Measurements from ENCODE around the gene MEGF11.

Gene MEGF11

DNA sequence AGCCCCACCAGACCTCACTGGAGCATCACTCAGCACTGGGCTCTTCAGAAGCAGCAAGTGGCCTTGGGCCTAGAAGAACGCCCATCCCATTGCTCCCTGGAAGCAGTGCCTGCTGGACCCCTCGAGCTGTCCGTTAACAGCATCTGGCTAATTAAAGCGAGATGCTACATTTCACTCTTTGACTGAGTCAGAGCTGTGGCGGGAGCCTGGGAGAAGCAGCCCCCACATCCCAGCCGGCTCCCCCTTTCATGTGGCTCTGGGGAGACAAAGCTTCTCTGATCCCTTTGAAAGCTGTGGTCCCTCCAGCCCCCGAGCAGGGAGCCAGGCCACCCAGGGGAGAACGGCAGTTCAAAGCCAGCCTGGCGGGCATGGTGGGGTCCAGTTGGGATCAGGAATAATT, 103.7 kb downstream of the MEGF11 start:
- Mint-ChIP-seq H3K4me3 (no peak overlapping the region), H3K27me3 (peaks cover 85% of the 10 kb centered on the region), H3K36me3 (ENCODE audit: insufficient read depth) (peaks cover 3% of the 10 kb centered on the region), H3K4me1 (peaks cover 4% of the 10 kb centered on the region), H3K27ac (ENCODE audit: low read depth) (no peak overlapping the region), H3K9me3 (no peaks in the 10 kb centered on the region)
- ATAC-seq (replicated peaks; ENCODE audit: extremely low read depth, poor library complexity, severe bottlenecking) (no peak), DNase-seq (ENCODE audit: low spot score in 2 of 2) (no peak)

GRCh38 chr15:66148187-66148586, 105.4 kb downstream of the MEGF11 start:
- ATAC-seq (replicated peaks; ENCODE audit: extremely low read depth, poor library complexity, severe bottlenecking) (no peak), DNase-seq (ENCODE audit: low spot score in 2 of 2) (no peak)
- Mint-ChIP-seq H3K36me3 (ENCODE audit: insufficient read depth) (peaks cover 3% of the 10 kb centered on the region), H3K27ac (ENCODE audit: low read depth) (no peak overlapping the region), H3K4me3 (no peak overlapping the region), H3K27me3 (peaks cover 70% of the 10 kb centered on the region), H3K4me1 (peaks cover 4% of the 10 kb centered on the region), H3K9me3 (no peaks in the 10 kb centered on the region)

DNA sequence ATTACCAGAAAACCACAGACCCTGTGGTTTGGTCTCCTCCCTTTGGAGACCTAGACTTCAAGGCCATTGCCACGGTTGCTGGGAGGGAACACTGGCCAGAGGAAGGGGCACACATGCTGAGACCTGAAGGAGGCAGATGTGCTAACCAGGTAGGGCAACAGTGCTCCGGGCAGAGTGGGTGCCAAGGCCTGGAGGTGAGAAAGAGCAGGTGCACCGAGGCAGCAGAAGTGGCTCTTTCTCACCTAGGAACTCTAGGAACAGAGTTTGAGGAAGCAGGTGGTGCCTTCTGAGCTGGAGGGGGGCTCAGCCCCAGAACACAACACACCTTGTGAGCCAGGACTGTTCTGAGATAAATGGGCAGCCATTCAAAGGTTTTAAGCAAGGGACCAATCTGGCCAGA, 106.1 kb downstream of the MEGF11 start:
- Mint-ChIP-seq H3K36me3 (ENCODE audit: insufficient read depth) (peaks cover 3% of the 10 kb centered on the region), H3K27me3 (peaks cover 64% of the 10 kb centered on the region), H3K9me3 (no peaks in the 10 kb centered on the region), H3K4me3 (no peak overlapping the region), H3K4me1 (peaks cover 4% of the 10 kb centered on the region), H3K27ac (ENCODE audit: low read depth) (no peak overlapping the region)
- no peak for DNase-seq (ENCODE audit: low spot score in 2 of 2)
- no peak for ATAC-seq (replicated peaks; ENCODE audit: extremely low read depth, poor library complexity, severe bottlenecking)

GRCh38 chr15:66145726-66146182, 107.8 kb downstream of the MEGF11 start:
- H3K27me3 Mint-ChIP-seq, result peaks cover 53% of the 10 kb centered on the region
- H3K4me1 Mint-ChIP-seq, result peaks cover 4% of the 10 kb centered on the region
- no peak overlapping the region for H3K4me3 Mint-ChIP-seq
- no peak overlapping the region for H3K27ac Mint-ChIP-seq (ENCODE audit: low read depth)
- DNase-seq (ENCODE audit: low spot score in 2 of 2) (no peak), ATAC-seq (replicated peaks; ENCODE audit: extremely low read depth, poor library complexity, severe bottlenecking) (no peak)
- H3K9me3 Mint-ChIP-seq, result no peaks in the 10 kb centered on the region
- H3K36me3 Mint-ChIP-seq (ENCODE audit: insufficient read depth), result peaks cover 1% of the 10 kb centered on the region

GRCh38 chr15:66144978-66145725, 108.4 kb downstream of the MEGF11 start:
- no peak overlapping the region for H3K27ac Mint-ChIP-seq (ENCODE audit: low read depth)
- ATAC-seq (replicated peaks; ENCODE audit: extremely low read depth, poor library complexity, severe bottlenecking) (no peak), DNase-seq (ENCODE audit: low spot score in 2 of 2) (no peak)
- H3K36me3 Mint-ChIP-seq (ENCODE audit: insufficient read depth), result no peaks in the 10 kb centered on the region
- peaks cover 47% of the 10 kb centered on the region for H3K27me3 Mint-ChIP-seq
- H3K4me3 Mint-ChIP-seq, result no peak overlapping the region
- peaks cover 4% of the 10 kb centered on the region for H3K4me1 Mint-ChIP-seq
- H3K9me3 Mint-ChIP-seq, result no peaks in the 10 kb centered on the region

DNA sequence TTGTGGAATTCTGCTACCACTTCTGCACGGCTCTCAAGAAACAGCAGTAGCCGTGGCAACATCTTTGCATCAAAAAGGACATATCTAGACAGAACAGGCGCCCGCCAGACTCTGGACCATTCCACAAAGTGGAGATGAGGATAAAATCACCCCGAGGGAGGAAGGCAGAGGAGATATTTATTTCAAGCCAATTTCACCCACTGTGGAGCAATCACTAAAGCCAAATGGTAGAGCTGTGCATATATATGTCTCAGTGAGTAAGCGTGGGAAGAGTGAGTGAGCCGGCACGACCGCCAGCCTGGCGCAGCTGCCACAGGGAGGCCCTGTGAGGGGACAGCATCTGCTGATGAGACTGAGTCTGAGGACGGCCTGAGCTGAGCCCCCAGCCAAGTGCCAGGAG, 111.3 kb downstream of the MEGF11 start:
- Mint-ChIP-seq H3K27ac (ENCODE audit: low read depth) (no peak overlapping the region), H3K4me1 (peaks cover 4% of the 10 kb centered on the region), H3K36me3 (ENCODE audit: insufficient read depth) (no peaks in the 10 kb centered on the region), H3K27me3 (peaks cover 20% of the 10 kb centered on the region), H3K9me3 (no peaks in the 10 kb centered on the region), H3K4me3 (no peak overlapping the region)
- no peak for ATAC-seq (replicated peaks; ENCODE audit: extremely low read depth, poor library complexity, severe bottlenecking)
- DNase-seq (ENCODE audit: low spot score in 2 of 2), result no peak

GRCh38 chr15:66139591-66140207, 113.9 kb downstream of the MEGF11 start:
- no peak for DNase-seq (ENCODE audit: low spot score in 2 of 2)
- ATAC-seq (replicated peaks; ENCODE audit: extremely low read depth, poor library complexity, severe bottlenecking), result no peak
- Mint-ChIP-seq H3K9me3 (no peaks in the 10 kb centered on the region), H3K36me3 (ENCODE audit: insufficient read depth) (no peaks in the 10 kb centered on the region), H3K27me3 (peaks cover 7% of the 10 kb centered on the region), H3K4me3 (no peak overlapping the region), H3K27ac (ENCODE audit: low read depth) (no peak overlapping the region), H3K4me1 (no peaks in the 10 kb centered on the region)

- Mint-ChIP-seq H3K36me3 (ENCODE audit: insufficient read depth) (no peaks in the 10 kb centered on the region), H3K27ac (ENCODE audit: low read depth) (no peak overlapping the region), H3K4me1 (no peaks in the 10 kb centered on the region), H3K4me3 (no peak overlapping the region), H3K9me3 (no peaks in the 10 kb centered on the region), H3K27me3 (peaks cover 7% of the 10 kb centered on the region)
- ATAC-seq (replicated peaks; ENCODE audit: extremely low read depth, poor library complexity, severe bottlenecking) (no peak), DNase-seq (ENCODE audit: low spot score in 2 of 2) (no peak)
Measured at GRCh38 chr15:66138892-66139590, 114.5 kb downstream of the MEGF11 start.

DNA sequence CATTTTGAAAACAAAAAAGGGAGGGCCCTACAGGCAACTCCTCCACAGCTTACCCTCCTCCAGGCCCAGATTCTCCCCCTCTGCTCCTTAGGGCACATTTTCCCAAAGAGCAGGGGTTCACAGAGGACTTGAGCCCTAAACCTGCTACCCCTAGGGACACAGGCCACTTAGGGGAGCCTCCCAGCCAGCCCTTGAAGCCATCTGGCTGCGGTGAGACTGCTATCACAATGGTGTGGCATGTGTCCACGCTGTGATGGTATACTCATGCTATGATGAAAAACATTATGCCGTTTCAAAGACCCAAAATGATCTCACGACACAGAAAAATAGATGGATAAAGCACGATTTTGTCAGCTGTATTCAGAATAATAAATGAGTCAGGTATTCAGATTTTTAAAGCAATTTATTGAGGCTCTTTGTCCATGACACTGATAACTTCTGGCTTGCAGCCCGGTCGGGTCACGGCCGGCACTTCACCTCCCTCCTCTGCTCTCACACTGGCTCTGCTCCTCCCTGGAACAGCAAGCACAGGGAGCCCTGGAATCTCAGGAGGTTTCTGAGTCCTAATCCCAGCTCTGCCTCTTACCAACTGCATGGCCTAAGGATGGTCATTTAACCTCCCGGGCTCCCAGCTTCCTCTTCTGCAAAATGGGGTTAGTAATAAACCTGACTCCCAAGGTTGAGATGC, 115.3 kb downstream of the MEGF11 start:
- DNase-seq (ENCODE audit: low spot score in 2 of 2) (no peak), ATAC-seq (replicated peaks; ENCODE audit: extremely low read depth, poor library complexity, severe bottlenecking) (no peak)
- Mint-ChIP-seq H3K36me3 (ENCODE audit: insufficient read depth) (no peaks in the 10 kb centered on the region), H3K9me3 (no peaks in the 10 kb centered on the region), H3K27ac (ENCODE audit: low read depth) (no peak overlapping the region), H3K4me1 (no peaks in the 10 kb centered on the region), H3K27me3 (peaks cover 7% of the 10 kb centered on the region), H3K4me3 (no peak overlapping the region)

DNA sequence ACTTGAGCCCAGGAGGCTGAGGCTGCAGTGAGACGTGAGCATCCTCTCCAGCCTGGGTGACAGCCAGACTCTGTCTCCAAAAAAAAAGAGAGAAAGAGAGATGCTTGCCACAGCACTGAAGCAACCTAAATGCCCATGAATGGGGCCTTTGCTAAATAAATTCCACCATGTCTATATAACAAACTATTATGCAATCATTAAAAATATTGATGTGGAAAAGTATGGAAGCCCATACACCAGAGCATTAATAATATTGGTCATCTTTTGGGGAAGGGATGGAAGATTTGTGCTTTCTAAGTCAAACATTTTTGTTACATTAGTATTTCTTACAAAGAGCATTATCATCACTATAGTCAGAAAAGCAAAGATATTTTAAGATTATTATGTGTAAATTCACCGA, 116.6 kb downstream of the MEGF11 start:
- Mint-ChIP-seq H3K9me3 (no peaks in the 10 kb centered on the region), H3K27me3 (peaks cover under 1% of the 10 kb centered on the region), H3K4me3 (no peak overlapping the region), H3K27ac (ENCODE audit: low read depth) (no peak overlapping the region), H3K4me1 (no peaks in the 10 kb centered on the region), H3K36me3 (ENCODE audit: insufficient read depth) (no peaks in the 10 kb centered on the region)
- DNase-seq (ENCODE audit: low spot score in 2 of 2), result no peak
- no peak for ATAC-seq (replicated peaks; ENCODE audit: extremely low read depth, poor library complexity, severe bottlenecking)

GRCh38 chr15:66135664-66136063, 117.9 kb downstream of the MEGF11 start:
- no peaks in the 10 kb centered on the region for H3K4me1 Mint-ChIP-seq

DNA sequence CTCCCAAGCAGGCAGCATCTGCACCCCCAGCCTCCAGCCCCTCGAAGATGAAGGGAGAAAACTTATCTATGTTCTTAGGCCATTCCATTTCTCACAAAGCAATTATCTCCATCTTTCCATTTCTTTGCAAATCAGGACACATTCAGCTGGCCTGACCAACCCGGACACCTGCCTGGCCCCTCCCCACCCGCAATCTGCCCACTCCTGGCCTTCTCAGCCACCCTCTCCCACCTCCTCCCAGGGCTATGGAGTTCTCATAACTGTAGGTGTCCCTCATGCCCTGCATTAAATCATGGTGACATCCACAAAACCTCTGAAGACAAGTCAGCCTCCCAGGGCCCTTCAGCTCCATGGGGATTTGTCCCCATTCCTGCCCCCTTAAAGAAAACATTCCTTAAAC, 119.3 kb downstream of the MEGF11 start:
- no peak for ATAC-seq (replicated peaks; ENCODE audit: extremely low read depth, poor library complexity, severe bottlenecking)
- Mint-ChIP-seq H3K27ac (ENCODE audit: low read depth) (no peak overlapping the region), H3K27me3 (peaks cover 17% of the 10 kb centered on the region), H3K4me3 (no peak overlapping the region), H3K4me1 (no peaks in the 10 kb centered on the region), H3K36me3 (ENCODE audit: insufficient read depth) (no peaks in the 10 kb centered on the region), H3K9me3 (no peaks in the 10 kb centered on the region)
- no peak for DNase-seq (ENCODE audit: low spot score in 2 of 2)

More at GRCh38 chr15:66135664-66136063, 117.9 kb downstream of the MEGF11 start:
- Mint-ChIP-seq H3K9me3 (no peaks in the 10 kb centered on the region), H3K4me3 (no peak overlapping the region), H3K27me3 (peaks cover 3% of the 10 kb centered on the region), H3K27ac (ENCODE audit: low read depth) (no peak overlapping the region), H3K36me3 (ENCODE audit: insufficient read depth) (no peaks in the 10 kb centered on the region)
- ATAC-seq (replicated peaks; ENCODE audit: extremely low read depth, poor library complexity, severe bottlenecking) (no peak), DNase-seq (ENCODE audit: low spot score in 2 of 2) (no peak)
